ENCODE data around the gene SPATS2L. TPM values are rescaled to one million over a fixed set of nuclear protein-coding genes. Genes with fewer than 3 reads are reported as not detected.

SPATS2L gene
- polyA plus RNA-seq, 2 of the 4 experiments (the other 2 are of a cell fraction), result 85.2 to 202 TPM

- DNase-seq (ENCODE audit: low read depth in 1 of 2, low spot score in 1 of 2) (no peak), FAIRE-seq (no peak), ATAC-seq (no peak)
- no peaks in the 10 kb centered on the region for H3K9me3 ChIP-seq
- H3K4me2 ChIP-seq, result no peak overlapping the region
- H3K4me3 ChIP-seq, result no peak overlapping the region
- no peak overlapping the region for H3K27ac ChIP-seq
- TF ChIP-seq HES2 (IDR thresholded peaks at IDR 0.05) (no peak), SMC3 (IDR thresholded peaks at IDR 0.05) (no peak), PBX3 (IDR thresholded peaks at IDR 0.05) (no peak)
- WGBS (ENCODE audit: missing lambda C conversion rate), result 94% methylated on average over 2 of the region's 2 CpGs
- H3K4me1 ChIP-seq, result peaks cover 21% of the 10 kb centered on the region
- CTCF ChIA-PET, result interaction anchor here (0.9 to 2.2 kb wide), 4 partner anchors 11 to 477 kb away, joined by 3 to 9 read pairs (median 6); no protein-coding TSS in a partner anchor
- POLR2A ChIA-PET, result no interaction called here
These were observed 150.1 kb downstream of the SPATS2L start for GRCh38 chr2:200456567-200456966.

GRCh38 chr2:200459101-200459500 is 152.6 kb downstream of the SPATS2L start:
- Histone ChIP-seq H3K4me2 (no peak overlapping the region), H3K4me1 (peaks cover 34% of the 10 kb centered on the region), H3K9me3 (no peaks in the 10 kb centered on the region), H3K4me3 (no peak overlapping the region), H3K27ac (no peak overlapping the region)
- WGBS (ENCODE audit: missing lambda C conversion rate), result 84% methylated on average over 3 of the region's 3 CpGs
- no peak for TF ChIP-seq POLR2A (IDR thresholded peaks at IDR 0.05; ENCODE audit: low read length)
- TF ChIP-seq MAFK (IDR thresholded peaks at IDR 0.05; ENCODE audit: partially characterized antibody), result peak; percentile 49
- CTCF ChIA-PET, result no interaction called here
- no peak for FAIRE-seq
- no peak for DNase-seq (ENCODE audit: low read depth in 1 of 2, low spot score in 1 of 2)
- ATAC-seq, result no peak
- POLR2A ChIA-PET, result no interaction called here

GRCh38 chr2:200461846-200462710 is 155.6 kb downstream of the SPATS2L start:
- peak in 1 of 2 experiments; percentile 86; a peak in 3 of 6 replicates for ATAC-seq
- peak overlapping the region in 1 of 2 experiments; percentile 31; a peak in 3 of 6 replicates for H3K27ac ChIP-seq
- 55% methylated on average over 2 of the region's 2 CpGs for WGBS (ENCODE audit: missing lambda C conversion rate)
- CTCF ChIA-PET, result interaction anchor here (1.0 to 1.6 kb wide), 4 partner anchors 9 to 482 kb away, joined by 3 to 6 read pairs (median 4); no protein-coding TSS in a partner anchor
- no peaks in the 10 kb centered on the region for H3K9me3 ChIP-seq
- H3K4me1 ChIP-seq, result peaks cover 16% of the 10 kb centered on the region; the same call in 2 of the 3 replicates
- DNase-seq (ENCODE audit: low read depth in 1 of 2, low spot score in 1 of 2), result peak in 1 of 2 experiments; percentile 62
- H3K4me3 ChIP-seq, result no peak overlapping the region
- POLR2A ChIA-PET, result no interaction called here
- no peak for FAIRE-seq
- peak overlapping the region; percentile 19; the same call in 1 of the 3 replicates for H3K4me2 ChIP-seq
- TF ChIP-seq NFE2L2 (conservative IDR thresholded peaks at IDR 0.05; ENCODE audit: low read length) (no peak), JUN (IDR thresholded peaks at IDR 0.05) (no peak), ATOH8 (CRISPR knock-in tag; IDR thresholded peaks at IDR 0.05; ENCODE audit: low read depth) (no peak), E2F6 (IDR thresholded peaks at IDR 0.05; ENCODE audit: borderline replicate concordance, low read depth) (no peak), EHMT2 (IDR thresholded peaks at IDR 0.05; ENCODE audit: low read depth) (no peak), HOXB5 (CRISPR knock-in tag; IDR thresholded peaks at IDR 0.05) (no peak), HMGXB4 (CRISPR knock-in tag; IDR thresholded peaks at IDR 0.05; ENCODE audit: borderline replicate concordance) (no peak), MYC (IDR thresholded peaks at IDR 0.05; ENCODE audit: borderline replicate concordance, low read length) (no peak), MAZ (IDR thresholded peaks at IDR 0.05; ENCODE audit: borderline replicate concordance, low read depth, low read length) (no peak), KDM1A (IDR thresholded peaks at IDR 0.05; ENCODE audit: low read depth) (no peak), FOSB (CRISPR knock-in tag; IDR thresholded peaks at IDR 0.05) (no peak), GATA3 (IDR thresholded peaks at IDR 0.05; ENCODE audit: borderline replicate concordance) (no peak), USF2 (IDR thresholded peaks at IDR 0.05) (no peak), CTCF (IDR thresholded peaks at IDR 0.05) (no peak), PBX3 (IDR thresholded peaks at IDR 0.05) (no peak), RCOR1 (IDR thresholded peaks at IDR 0.05; ENCODE audit: low read depth, low read length) (no peak), ZNF302 (CRISPR knock-in tag; IDR thresholded peaks at IDR 0.05) (no peak), TFCP2L1 (CRISPR knock-in tag; IDR thresholded peaks at IDR 0.05) (no peak), HOXB13 (CRISPR knock-in tag; IDR thresholded peaks at IDR 0.05; ENCODE audit: low read depth) (no peak)

All from A549 (cell line).